ENCODE data around the gene ZNF786. TPM values are rescaled to one million over a fixed set of nuclear protein-coding genes. Genes with fewer than 3 reads are reported as not detected.
"Not testable (repeated sequence)": the region's sequence is repeated elsewhere in the genome, so short reads cannot be mapped to it uniquely, and the experiment has no call there.

Gene ZNF786
- total RNA-seq, 1 donor from 2014 or later = 3.6 TPM

DNA sequence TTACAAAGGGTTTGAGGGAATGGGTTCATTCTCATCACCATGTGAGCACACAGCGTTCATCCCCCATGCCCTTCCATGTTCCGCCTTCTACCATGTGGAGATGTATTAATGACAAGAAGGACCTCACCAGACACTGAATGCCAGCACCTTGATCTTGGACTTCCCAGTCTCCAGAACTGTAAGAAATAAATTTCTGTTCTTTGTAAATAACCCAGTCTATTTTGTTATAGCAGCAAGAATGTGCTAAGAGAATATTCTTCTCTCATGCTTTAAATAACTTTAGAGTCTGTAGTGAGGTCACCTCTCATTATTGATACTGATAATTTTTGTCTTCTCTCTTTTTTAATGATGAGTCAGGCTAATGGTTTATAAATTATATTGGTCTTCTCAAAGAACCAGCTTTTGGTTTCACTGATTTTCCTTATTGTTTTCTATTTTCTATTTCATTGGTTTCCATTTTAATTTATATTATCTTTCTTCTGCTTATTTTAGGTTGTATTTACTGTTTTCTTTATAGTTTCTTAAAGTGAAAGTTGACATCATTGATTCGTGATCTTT is 59.1 kb downstream of the ZNF786 start:
- H3K4me3 ChIP-seq (ENCODE audit: low read depth, low read length) = no peak overlapping the region
- TF ChIP-seq, protein P1, sequence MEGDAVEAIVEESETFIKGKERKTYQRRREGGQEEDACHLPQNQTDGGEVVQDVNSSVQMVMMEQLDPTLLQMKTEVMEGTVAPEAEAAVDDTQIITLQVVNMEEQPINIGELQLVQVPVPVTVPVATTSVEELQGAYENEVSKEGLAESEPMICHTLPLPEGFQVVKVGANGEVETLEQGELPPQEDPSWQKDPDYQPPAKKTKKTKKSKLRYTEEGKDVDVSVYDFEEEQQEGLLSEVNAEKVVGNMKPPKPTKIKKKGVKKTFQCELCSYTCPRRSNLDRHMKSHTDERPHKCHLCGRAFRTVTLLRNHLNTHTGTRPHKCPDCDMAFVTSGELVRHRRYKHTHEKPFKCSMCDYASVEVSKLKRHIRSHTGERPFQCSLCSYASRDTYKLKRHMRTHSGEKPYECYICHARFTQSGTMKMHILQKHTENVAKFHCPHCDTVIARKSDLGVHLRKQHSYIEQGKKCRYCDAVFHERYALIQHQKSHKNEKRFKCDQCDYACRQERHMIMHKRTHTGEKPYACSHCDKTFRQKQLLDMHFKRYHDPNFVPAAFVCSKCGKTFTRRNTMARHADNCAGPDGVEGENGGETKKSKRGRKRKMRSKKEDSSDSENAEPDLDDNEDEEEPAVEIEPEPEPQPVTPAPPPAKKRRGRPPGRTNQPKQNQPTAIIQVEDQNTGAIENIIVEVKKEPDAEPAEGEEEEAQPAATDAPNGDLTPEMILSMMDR (conservative IDR thresholded peaks at IDR 0.05; ENCODE audit: low read depth, low read length) = no peak
- no peak for DNase-seq (ENCODE audit: low read depth)

- not testable (repeated sequence) for H3K4me3 ChIP-seq (ENCODE audit: low read depth, low read length); DNase-seq (ENCODE audit: low read depth)
Observed at GRCh38 chr7:149030439-149030838, 60.1 kb downstream of the ZNF786 start.

GRCh38 chr7:149028346-149029109 is 62.0 kb downstream of the ZNF786 start, which contains the start of gene PDIA4:
Gene PDIA4 (minus strand): TSS chr7:149028505. CDS start chr7:149028408, 97 bp downstream.
- TF ChIP-seq, protein P1 (conservative IDR thresholded peaks at IDR 0.05; ENCODE audit: low read depth, low read length) = peak; percentile 20
- peak; percentile 83 for DNase-seq (ENCODE audit: low read depth)
- peak within 1 kb of the TSS; percentile 91 for H3K4me3 ChIP-seq (ENCODE audit: low read depth, low read length)

- TF ChIP-seq, protein P1 (conservative IDR thresholded peaks at IDR 0.05; ENCODE audit: low read depth, low read length) = no peak
- H3K4me3 ChIP-seq (ENCODE audit: low read depth, low read length) = peak overlapping the region; percentile 91
- no peak for DNase-seq (ENCODE audit: low read depth)
Observed at GRCh38 chr7:149027611-149028345, 62.7 kb downstream of the ZNF786 start.

GRCh38 chr7:149027055-149027454 is 63.5 kb downstream of the ZNF786 start:
- TF ChIP-seq, protein P1 (conservative IDR thresholded peaks at IDR 0.05; ENCODE audit: low read depth, low read length) = no peak
- no peak for DNase-seq (ENCODE audit: low read depth)
- H3K4me3 ChIP-seq (ENCODE audit: low read depth, low read length) = peak overlapping the region; percentile 91

- DNase-seq (ENCODE audit: low read depth) = no peak
- TF ChIP-seq, protein P1 (conservative IDR thresholded peaks at IDR 0.05; ENCODE audit: low read depth, low read length) = no peak
- H3K4me3 ChIP-seq (ENCODE audit: low read depth, low read length) = no peak overlapping the region
Observed at GRCh38 chr7:149023662-149024061, 66.9 kb downstream of the ZNF786 start.

DNA sequence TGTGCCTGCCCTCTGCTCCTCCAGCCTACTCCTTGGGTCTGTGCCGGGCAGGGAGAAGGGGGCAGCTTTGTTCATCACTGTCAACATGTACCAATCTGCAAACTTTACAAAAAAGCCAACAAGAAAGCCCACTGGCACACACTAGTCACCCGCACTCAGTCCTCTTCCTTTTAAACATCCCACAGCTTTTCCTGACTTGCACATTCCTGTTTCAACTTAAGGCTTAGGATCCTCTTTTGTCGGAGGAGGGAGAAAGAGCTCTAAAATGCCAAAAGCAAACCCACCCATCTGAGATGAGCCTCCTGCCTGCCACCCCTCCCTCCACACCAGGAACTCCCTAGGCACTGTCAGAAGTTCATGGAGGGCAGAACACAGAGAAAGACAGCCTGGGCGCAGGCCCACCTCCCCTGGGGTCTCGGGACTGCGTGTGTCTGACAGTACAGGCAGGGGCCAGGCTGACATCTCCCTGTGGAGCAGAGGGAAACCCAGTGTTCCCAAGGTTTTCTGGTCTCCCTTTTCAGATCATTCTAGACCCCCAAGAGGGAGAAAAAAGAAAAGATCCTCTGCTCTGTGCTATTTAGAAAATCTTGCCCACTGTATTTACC is 67.7 kb downstream of the ZNF786 start:
- no peak for DNase-seq (ENCODE audit: low read depth)
- no peak overlapping the region for H3K4me3 ChIP-seq (ENCODE audit: low read depth, low read length)
- TF ChIP-seq, protein P1 (conservative IDR thresholded peaks at IDR 0.05; ENCODE audit: low read depth, low read length) = no peak

Data from epithelial cell of proximal tubule (primary cell).